Nasal cavity respiratory epithelium epithelial cell of viscerocranial mucosa (primary cell): ENCODE data around the gene HSF5. TPM values are rescaled to one million over a fixed set of nuclear protein-coding genes. Genes with fewer than 3 reads are reported as not detected.

Source experiments
- total RNA-seq: library from RNA; depleted of rRNA; stranded (reverse); fragments of >200 nt; gene quantifications from 2 replicates; pipeline ENCODE4 v1.2.3, GENCODE V29; 2014

HSF5 gene, protein sequence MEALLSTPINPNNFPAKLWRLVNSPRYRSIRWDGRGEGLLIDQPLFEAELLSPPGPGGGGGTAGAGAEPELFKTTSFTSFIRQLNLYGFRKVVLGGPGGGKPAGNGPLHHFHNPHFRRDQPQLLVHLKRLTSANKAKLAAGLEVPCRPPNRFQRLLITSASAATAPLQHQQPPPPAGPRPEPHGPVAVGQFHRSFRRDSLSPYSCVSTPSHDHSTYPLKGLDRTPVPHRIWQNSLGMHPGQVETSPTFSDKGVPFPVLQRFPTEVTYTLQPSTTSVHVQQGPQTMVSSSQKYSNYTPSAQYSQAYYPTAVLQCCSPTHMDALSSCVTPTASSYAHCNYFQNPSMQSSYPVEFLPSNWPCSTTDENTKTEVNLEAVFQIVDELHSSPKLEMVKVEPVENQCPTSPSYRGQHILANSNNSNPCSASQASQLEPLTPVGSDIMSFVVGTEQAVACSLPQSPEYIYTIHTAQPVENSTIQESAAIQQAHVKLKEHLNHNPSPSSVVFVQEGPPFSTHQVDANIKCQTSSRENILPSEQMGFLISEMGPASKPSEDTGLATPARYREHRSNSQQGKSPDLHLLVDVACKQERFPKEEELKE
- total RNA-seq = not detected in 2 replicates

GRCh38 chr17:58487589-58488427, at the start of gene HSF5:
Gene HSF5, minus strand, starts transcription at chr17:58488408. Its CDS starts 134 bp downstream, at chr17:58488274.

DNA sequence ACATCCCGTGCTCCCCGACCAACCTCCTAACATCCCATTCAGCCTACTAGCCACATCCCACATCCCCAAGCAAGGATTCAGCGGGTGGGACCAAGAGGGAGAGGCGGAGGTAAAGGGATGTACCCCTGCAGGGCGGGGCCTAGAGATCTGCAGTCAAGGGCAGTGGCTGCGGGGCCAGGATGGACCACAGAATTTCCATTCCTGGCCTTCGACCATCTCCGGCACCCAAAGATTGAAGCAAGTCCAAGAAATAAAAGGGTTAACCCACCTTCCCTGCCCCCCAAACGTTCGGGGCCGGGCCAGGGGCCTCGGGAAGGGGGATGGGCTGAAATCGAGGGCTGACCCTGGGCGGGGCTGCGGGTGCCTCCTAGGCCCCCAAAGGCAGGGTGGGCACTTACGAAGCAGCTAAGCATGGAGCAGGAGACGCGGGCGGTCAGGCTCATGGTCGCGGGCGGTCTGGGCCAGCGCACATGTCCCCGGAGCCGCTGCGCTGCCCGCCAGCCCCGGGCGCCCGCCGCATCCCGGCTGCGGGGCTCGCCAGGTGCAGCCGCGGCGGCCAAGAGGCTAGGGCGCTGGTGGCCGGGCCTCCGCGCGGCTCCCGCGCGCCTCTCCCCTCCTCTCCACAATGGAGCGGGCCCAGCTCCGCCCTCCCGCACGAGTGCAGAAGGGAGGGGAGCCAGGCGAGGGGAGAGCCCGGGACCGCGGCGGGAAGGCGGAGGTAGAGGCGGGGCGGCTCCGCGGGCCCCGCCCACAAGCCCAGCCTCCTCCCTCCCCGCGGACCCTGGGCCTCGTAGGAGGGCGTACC, 26.0 kb upstream of the HSF5 start, which contains the start of gene MTMR4:
Gene MTMR4 (minus strand): TSS at position 674 of the 805 bp plus-strand sequence. CDS start 231 bp downstream, at position 443.

DNA sequence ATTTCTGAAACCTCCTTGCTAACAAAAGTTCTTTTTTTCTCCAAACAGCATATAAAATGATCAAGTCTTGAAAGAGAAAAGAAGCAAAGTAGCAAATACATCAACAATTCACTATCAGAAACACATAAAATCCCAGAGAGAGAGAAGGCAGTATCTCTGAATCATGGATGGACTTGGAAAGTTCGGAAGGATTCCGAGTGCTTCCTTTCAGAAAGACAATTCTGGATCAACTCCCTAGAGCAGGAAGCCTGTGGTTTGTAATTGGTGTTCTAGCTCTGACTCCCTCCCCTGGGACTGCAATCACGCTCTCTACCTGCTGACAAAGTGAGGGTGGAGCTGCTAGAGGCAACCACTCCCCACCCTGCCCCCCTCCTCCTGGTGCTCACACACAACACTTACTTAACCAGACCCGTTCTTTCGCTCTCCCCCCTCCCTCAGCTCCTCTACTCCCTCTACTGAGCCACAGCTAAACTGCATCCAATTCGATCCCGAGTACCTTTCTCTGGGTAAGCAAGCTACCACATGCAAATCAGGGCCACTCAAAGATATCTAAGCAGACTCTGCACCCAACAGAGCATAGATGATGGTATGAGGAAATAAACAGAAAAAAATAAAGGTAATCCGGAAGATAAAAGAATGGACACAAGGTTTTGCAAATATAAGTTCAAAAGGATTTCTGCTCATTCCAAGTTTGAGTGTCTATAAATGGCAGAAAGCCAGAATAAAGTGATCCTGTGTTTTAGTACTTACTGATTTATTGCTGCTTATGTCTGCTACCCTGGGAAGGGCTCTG, 70.7 kb downstream of the HSF5 start, which contains the start of gene RNF43:
Gene RNF43 (minus strand): TSS at position 235 of the 793 bp plus-strand sequence. CDS start 1,957 bp downstream, outside the sequence.

Other genes starting within 250 kb of the HSF5 start
- gene LPO, start 249.8 kb downstream of the HSF5 start, total RNA-seq = under 0.01 and 0.21 TPM in 2 replicates
- gene MPO, start 207.5 kb downstream of the HSF5 start, total RNA-seq = not detected in 2 replicates
- gene TSPOAP1, start 159.6 kb downstream of the HSF5 start, total RNA-seq = under 0.01 and 0.93 TPM in 2 replicates
- gene SUPT4H1, start 136.2 kb downstream of the HSF5 start, total RNA-seq = 30.9 and 42.0 TPM in 2 replicates
- gene RNF43, start 70.9 kb downstream of the HSF5 start, total RNA-seq = 10.3 and 16.3 TPM in 2 replicates
- gene MTMR4, start 26.2 kb upstream of the HSF5 start, total RNA-seq = 46.1 and 52.3 TPM in 2 replicates
- gene TEX14, start 203.6 kb upstream of the HSF5 start, total RNA-seq = 0.07 TPM in 1 of 2 replicates, not detected in the other
- 34.5 and 43.4 TPM in 2 replicates for gene RAD51C, start 204.2 kb upstream of the HSF5 start, total RNA-seq